HCT116 (cell line): Measurements from ENCODE around the gene UFSP2. TPM values are rescaled to one million over a fixed set of nuclear protein-coding genes. Genes with fewer than 3 reads are reported as not detected.

ENCODE experiments used
- ATAC-seq: fragments of 200-7000 bp; cut with Tn5 transposase; 2 replicates; pipeline ENCODE4 v1.9.1; 2020; ENCODE audit warnings: mild to moderate bottlenecking, moderate library complexity
- BruUV-seq: library from RNA; stranded (reverse); fragments of 400-500 nt; replicated peaks from 2 replicates; lab custom pipeline; 2021; lab: Mats Ljungman, UMichigan
- CTCF ChIA-PET: fragments of 300-600 bp; sonication (Branson Sonifier 250); formaldehyde crosslinking; loops from one replicate; lab custom pipeline; 2021; ENCODE audit warnings: antibody characterized with exemption; lab: Charles Lee
- POLR2A ChIA-PET: fragments of 300-600, 350-600 bp; sonication (Branson Sonifier 250); formaldehyde crosslinking; loops from one replicate; lab custom pipeline; 2021; ENCODE audit warnings: antibody characterized with exemption; lab: Charles Lee
- RAD21 ChIA-PET, 2 experiments: fragments of 300-600 bp; sonication (Branson Sonifier 250); formaldehyde crosslinking; loops; one replicate each; lab custom pipeline; 2023; ENCODE audit warnings: low total read pairs in 2 of 2; ENCODE audit not compliant: uncharacterized antibody in 2 of 2, unreplicated experiment in 2 of 2, low non-redundant PET in 1 of 2; lab: Charles Lee
- DNase-seq: peaks from one replicate; pipeline ENCODE4 v3.0.0-alpha.2; 2010; ENCODE audit warnings: low read depth, low spot score
- H2AFZ ChIP-seq: fragments of 200-600 bp; shearing (Covaris generic), sonication (generic); 2 replicates; pipeline ENCODE4 v1.6.1; 2017; ENCODE audit warnings: low read depth, mixed run types, mixed read lengths, antibody characterized with exemption, low read length; ENCODE audit not compliant: poor library complexity, severe bottlenecking
- H3K27ac ChIP-seq: 2 replicates; pipeline ENCODE4 v1.5.1; 2012; ENCODE audit warnings: low read depth, low read length
- H3K27me3 ChIP-seq: fragments of 200-600 bp; sonication (generic); 2 replicates; pipeline ENCODE4 v1.6.1; 2016; ENCODE audit warnings: mixed run types, low read length, mixed read lengths; ENCODE audit not compliant: insufficient read depth
- H3K36me3 ChIP-seq, 2 experiments: fragments of 200-500 bp in 1 of 2; fragments of 200-600 bp in 1 of 2; sonication (Bioruptor generic) in 1 of 2; sonication (generic) in 1 of 2; 2 replicates each; pipeline versions ENCODE4 v1.5.1 to v1.6.1; 2014 to 2016; ENCODE audit warnings: low read length in 2 of 2, inconsistent platforms in 1 of 2, mixed read lengths in 1 of 2, mixed run types in 1 of 2; ENCODE audit not compliant: insufficient read depth in 2 of 2, control insufficient read depth in 1 of 2
- H3K4me1 ChIP-seq, 2 experiments: fragments of 200-600 bp in 1 of 2; sonication (generic) in 1 of 2; 2 replicates each; pipeline versions ENCODE4 v1.5.1 to v1.6.1; 2012 to 2017; ENCODE audit warnings: low read length in 2 of 2, inconsistent platforms in 1 of 2, mild to moderate bottlenecking in 1 of 2, mixed read lengths in 1 of 2, mixed run types in 1 of 2, moderate library complexity in 1 of 2; ENCODE audit not compliant: insufficient read depth in 2 of 2, control insufficient read depth in 1 of 2
- H3K4me2 ChIP-seq: fragments of 200-600 bp; sonication (generic); 2 replicates; pipeline ENCODE4 v1.6.1; 2017; ENCODE audit warnings: mixed run types, low read length, mixed read lengths
- H3K4me3 ChIP-seq, 2 experiments: fragments of 200-600 bp in 1 of 2; sonication (generic) in 1 of 2; replicated peaks in 1 of 2; 2 replicates each; pipeline ENCODE4 v1.5.1; 2011 to 2016; ENCODE audit warnings: low read length in 2 of 2, control low read depth in 1 of 2, low read depth in 1 of 2, mild to moderate bottlenecking in 1 of 2, mixed read lengths in 1 of 2, mixed run types in 1 of 2
- H3K79me2 ChIP-seq: fragments of 200-600 bp; sonication (generic); 2 replicates; pipeline ENCODE4 v1.6.1; 2017; ENCODE audit warnings: mild to moderate bottlenecking, mixed run types, low read length, moderate library complexity, mixed read lengths; ENCODE audit not compliant: insufficient read depth
- H3K9ac ChIP-seq: fragments of 200-600 bp; sonication (generic); 2 replicates; pipeline ENCODE4 v1.6.1; 2016; ENCODE audit warnings: low read length, mixed read lengths
- H3K9me2 ChIP-seq: fragments of 200-600 bp; sonication (generic), shearing (Covaris generic); 2 replicates; pipeline ENCODE4 v1.6.1; 2017; ENCODE audit warnings: mixed run types, mild to moderate bottlenecking, moderate library complexity; ENCODE audit not compliant: insufficient read depth
- H3K9me3 ChIP-seq, 2 experiments: fragments of 200-500 bp in 1 of 2; fragments of 200-600 bp in 1 of 2; sonication (Bioruptor generic) in 1 of 2; sonication (generic) in 1 of 2; 2 replicates each; pipeline ENCODE4 v1.6.1; 2014 to 2017; ENCODE audit warnings: low read length in 2 of 2, mixed read lengths in 2 of 2, inconsistent platforms in 1 of 2, low read depth in 1 of 2, mild to moderate bottlenecking in 1 of 2, mixed run types in 1 of 2, moderate library complexity in 1 of 2; ENCODE audit not compliant: control insufficient read depth in 1 of 2, insufficient read depth in 1 of 2
- H4K20me1 ChIP-seq: fragments of 200-600 bp; sonication (generic), shearing (Covaris generic); 2 replicates; pipeline ENCODE4 v1.6.1; 2017; ENCODE audit warnings: mixed run types, mild to moderate bottlenecking, moderate library complexity; ENCODE audit not compliant: insufficient read depth
- ATF3 ChIP-seq: IDR thresholded peaks from 2 replicates; pipeline ENCODE4 v1.6.1; 2012
- CBX3 ChIP-seq: IDR thresholded peaks from 2 replicates; pipeline ENCODE4 v1.6.1; 2012; ENCODE audit warnings: low read depth
- CEBPB ChIP-seq: IDR thresholded peaks from 2 replicates; pipeline ENCODE4 v1.6.1; 2012; ENCODE audit warnings: low read depth
- EGR1 ChIP-seq: IDR thresholded peaks from 2 replicates; pipeline ENCODE4 v1.6.1; 2012; ENCODE audit warnings: low read depth
- EZH2phosphoT487 ChIP-seq: fragments of 200-600 bp; IDR thresholded peaks from 2 replicates; pipeline ENCODE4 v1.6.1; 2018; ENCODE audit warnings: antibody characterized with exemption, borderline replicate concordance
- JUND ChIP-seq: IDR thresholded peaks from 2 replicates; pipeline ENCODE4 v1.6.1; 2012
- POLR2A ChIP-seq: IDR thresholded peaks from 2 replicates; pipeline ENCODE4 v1.7.0; 2011; ENCODE audit warnings: borderline replicate concordance; ENCODE audit not compliant: insufficient read depth, insufficient read length; ENCODE audit errors: extremely low read depth
- POLR2AphosphoS5 ChIP-seq: IDR thresholded peaks from 2 replicates; pipeline ENCODE4 v1.6.1; 2011; ENCODE audit warnings: mild to moderate bottlenecking, low read depth, low read length, moderate library complexity
- RAD21 ChIP-seq: IDR thresholded peaks from 2 replicates; pipeline ENCODE4 v1.6.1; 2012; ENCODE audit warnings: low read depth, mild to moderate bottlenecking
- SIN3A ChIP-seq: IDR thresholded peaks from 2 replicates; pipeline ENCODE4 v1.6.1; 2012; ENCODE audit warnings: low read depth
- SP1 ChIP-seq: IDR thresholded peaks from 2 replicates; pipeline ENCODE4 v1.6.1; 2012; ENCODE audit warnings: low read depth
- SRF ChIP-seq: IDR thresholded peaks from 2 replicates; pipeline ENCODE4 v1.6.1; 2012; ENCODE audit warnings: low read depth
- TCF7L2 ChIP-seq: IDR thresholded peaks from 2 replicates; pipeline ENCODE4 v1.7.0; 2011; ENCODE audit warnings: borderline replicate concordance, inconsistent platforms; ENCODE audit not compliant: insufficient read depth, insufficient read length; ENCODE audit errors: extremely low read depth
- YY1 ChIP-seq: IDR thresholded peaks from 2 replicates; pipeline ENCODE4 v1.6.1; 2011; ENCODE audit warnings: low read length, low read depth, moderate library complexity, mild to moderate bottlenecking; ENCODE audit not compliant: insufficient replicate concordance; ENCODE audit errors: extremely low read depth
- ZFX ChIP-seq: fragments of 450-650 bp; IDR thresholded peaks from 2 replicates; pipeline ENCODE4 v1.6.1; 2017
- intact Hi-C: fragments of 100-400 bp; cut with micrococcal nuclease; formaldehyde crosslinking; loops from 2 replicates; pipeline ENCODE4 v1.10.0; 2022
- total RNA-seq: library from RNA; stranded (reverse); gene quantifications from one replicate; pipeline ENCODE4 v1.2.1, GENCODE V29; 2021; ENCODE audit not compliant: unreplicated experiment
- TF ChIP-seq, protein P1 (sequence below): IDR thresholded peaks from 2 replicates; pipeline ENCODE4 v1.6.1; 2011; ENCODE audit warnings: mild to moderate bottlenecking, low read length, moderate library complexity; ENCODE audit not compliant: insufficient replicate concordance; ENCODE audit errors: extremely low read depth
- TF ChIP-seq, protein P2 (sequence below): IDR thresholded peaks from 2 replicates; pipeline ENCODE4 v1.6.1; 2012; ENCODE audit warnings: low read depth
- TF ChIP-seq, protein P3 (sequence below), 3 experiments: fragments of 200-600 bp in 1 of 3; sonication (generic) in 1 of 3; IDR thresholded peaks in 2 of 3; conservative IDR thresholded peaks in 1 of 3; 2 replicates each; pipeline ENCODE4 v1.5.1; 2012 to 2017; ENCODE audit warnings: low read depth in 2 of 3, low read length in 2 of 3, antibody characterized with exemption in 1 of 3, borderline replicate concordance in 1 of 3, control low read depth in 1 of 3, mild to moderate bottlenecking in 1 of 3, mixed read lengths in 1 of 3, mixed run types in 1 of 3, moderate library complexity in 1 of 3; ENCODE audit not compliant: insufficient read depth in 1 of 3

The UFSP2 gene
- total RNA-seq, 1 experiment from 2014 or later: 29.4 TPM

DNA sequence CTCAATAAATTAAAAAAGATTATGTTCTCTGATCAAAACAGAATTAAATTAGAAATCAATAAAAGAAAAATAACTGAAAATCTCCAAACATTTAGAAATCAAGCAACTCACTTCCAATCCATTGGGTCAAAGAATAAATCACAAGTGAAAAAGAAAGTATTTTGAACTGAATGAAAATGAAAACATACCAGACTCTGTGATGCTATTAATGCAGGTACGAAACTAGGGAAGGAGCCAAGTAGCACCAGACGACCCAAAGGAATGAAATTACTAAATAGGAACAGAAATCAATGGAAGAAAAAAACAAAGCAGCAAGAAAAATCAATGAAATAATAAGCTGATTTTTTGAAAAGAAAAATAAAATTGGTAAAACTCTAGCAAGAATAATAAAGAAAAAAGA, 30.4 kb upstream of the UFSP2 start (continued):
- TF ChIP-seq, protein P1, sequence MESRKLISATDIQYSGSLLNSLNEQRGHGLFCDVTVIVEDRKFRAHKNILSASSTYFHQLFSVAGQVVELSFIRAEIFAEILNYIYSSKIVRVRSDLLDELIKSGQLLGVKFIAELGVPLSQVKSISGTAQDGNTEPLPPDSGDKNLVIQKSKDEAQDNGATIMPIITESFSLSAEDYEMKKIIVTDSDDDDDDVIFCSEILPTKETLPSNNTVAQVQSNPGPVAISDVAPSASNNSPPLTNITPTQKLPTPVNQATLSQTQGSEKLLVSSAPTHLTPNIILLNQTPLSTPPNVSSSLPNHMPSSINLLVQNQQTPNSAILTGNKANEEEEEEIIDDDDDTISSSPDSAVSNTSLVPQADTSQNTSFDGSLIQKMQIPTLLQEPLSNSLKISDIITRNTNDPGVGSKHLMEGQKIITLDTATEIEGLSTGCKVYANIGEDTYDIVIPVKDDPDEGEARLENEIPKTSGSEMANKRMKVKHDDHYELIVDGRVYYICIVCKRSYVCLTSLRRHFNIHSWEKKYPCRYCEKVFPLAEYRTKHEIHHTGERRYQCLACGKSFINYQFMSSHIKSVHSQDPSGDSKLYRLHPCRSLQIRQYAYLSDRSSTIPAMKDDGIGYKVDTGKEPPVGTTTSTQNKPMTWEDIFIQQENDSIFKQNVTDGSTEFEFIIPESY: no peak
- no peak for TF ChIP-seq SIN3A
- TF ChIP-seq, all 23 proteins: peak for 0

GRCh38 chr4:185445209-185445608, 19.4 kb upstream of the UFSP2 start:
- Histone ChIP-seq H3K9me2 (no peaks in the 10 kb centered on the region), H3K9me3 (no peaks in the 10 kb centered on the region), H3K79me2 (no peaks in the 10 kb centered on the region), H3K36me3 (no peaks in the 10 kb centered on the region), H4K20me1 (no peaks in the 10 kb centered on the region), H3K27me3 (no peaks in the 10 kb centered on the region), H2AFZ (no peak overlapping the region), H3K27ac (no peak overlapping the region), H3K9ac (no peak overlapping the region), H3K4me1 (no peaks in the 10 kb centered on the region), H3K4me2 (no peak overlapping the region), H3K4me3 (no peak overlapping the region)
- TF ChIP-seq RAD21: no peak
- TF ChIP-seq SRF: no peak
- no peak for TF ChIP-seq SP1
- TF ChIP-seq, protein P2, sequence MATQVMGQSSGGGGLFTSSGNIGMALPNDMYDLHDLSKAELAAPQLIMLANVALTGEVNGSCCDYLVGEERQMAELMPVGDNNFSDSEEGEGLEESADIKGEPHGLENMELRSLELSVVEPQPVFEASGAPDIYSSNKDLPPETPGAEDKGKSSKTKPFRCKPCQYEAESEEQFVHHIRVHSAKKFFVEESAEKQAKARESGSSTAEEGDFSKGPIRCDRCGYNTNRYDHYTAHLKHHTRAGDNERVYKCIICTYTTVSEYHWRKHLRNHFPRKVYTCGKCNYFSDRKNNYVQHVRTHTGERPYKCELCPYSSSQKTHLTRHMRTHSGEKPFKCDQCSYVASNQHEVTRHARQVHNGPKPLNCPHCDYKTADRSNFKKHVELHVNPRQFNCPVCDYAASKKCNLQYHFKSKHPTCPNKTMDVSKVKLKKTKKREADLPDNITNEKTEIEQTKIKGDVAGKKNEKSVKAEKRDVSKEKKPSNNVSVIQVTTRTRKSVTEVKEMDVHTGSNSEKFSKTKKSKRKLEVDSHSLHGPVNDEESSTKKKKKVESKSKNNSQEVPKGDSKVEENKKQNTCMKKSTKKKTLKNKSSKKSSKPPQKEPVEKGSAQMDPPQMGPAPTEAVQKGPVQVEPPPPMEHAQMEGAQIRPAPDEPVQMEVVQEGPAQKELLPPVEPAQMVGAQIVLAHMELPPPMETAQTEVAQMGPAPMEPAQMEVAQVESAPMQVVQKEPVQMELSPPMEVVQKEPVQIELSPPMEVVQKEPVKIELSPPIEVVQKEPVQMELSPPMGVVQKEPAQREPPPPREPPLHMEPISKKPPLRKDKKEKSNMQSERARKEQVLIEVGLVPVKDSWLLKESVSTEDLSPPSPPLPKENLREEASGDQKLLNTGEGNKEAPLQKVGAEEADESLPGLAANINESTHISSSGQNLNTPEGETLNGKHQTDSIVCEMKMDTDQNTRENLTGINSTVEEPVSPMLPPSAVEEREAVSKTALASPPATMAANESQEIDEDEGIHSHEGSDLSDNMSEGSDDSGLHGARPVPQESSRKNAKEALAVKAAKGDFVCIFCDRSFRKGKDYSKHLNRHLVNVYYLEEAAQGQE: no peak
- no peak for TF ChIP-seq POLR2AphosphoS5
- TF ChIP-seq JUND: no peak
- TF ChIP-seq, protein P3, sequence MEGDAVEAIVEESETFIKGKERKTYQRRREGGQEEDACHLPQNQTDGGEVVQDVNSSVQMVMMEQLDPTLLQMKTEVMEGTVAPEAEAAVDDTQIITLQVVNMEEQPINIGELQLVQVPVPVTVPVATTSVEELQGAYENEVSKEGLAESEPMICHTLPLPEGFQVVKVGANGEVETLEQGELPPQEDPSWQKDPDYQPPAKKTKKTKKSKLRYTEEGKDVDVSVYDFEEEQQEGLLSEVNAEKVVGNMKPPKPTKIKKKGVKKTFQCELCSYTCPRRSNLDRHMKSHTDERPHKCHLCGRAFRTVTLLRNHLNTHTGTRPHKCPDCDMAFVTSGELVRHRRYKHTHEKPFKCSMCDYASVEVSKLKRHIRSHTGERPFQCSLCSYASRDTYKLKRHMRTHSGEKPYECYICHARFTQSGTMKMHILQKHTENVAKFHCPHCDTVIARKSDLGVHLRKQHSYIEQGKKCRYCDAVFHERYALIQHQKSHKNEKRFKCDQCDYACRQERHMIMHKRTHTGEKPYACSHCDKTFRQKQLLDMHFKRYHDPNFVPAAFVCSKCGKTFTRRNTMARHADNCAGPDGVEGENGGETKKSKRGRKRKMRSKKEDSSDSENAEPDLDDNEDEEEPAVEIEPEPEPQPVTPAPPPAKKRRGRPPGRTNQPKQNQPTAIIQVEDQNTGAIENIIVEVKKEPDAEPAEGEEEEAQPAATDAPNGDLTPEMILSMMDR (IDR thresholded peaks at IDR 0.05 in 2 of 3, conservative IDR thresholded peaks at IDR 0.05 in 1 of 3; ENCODE audit: borderline replicate concordance in 1 of 3, insufficient read depth in 1 of 3, low read depth in 2 of 3, low read length in 2 of 3): no peak
- TF ChIP-seq TCF7L2: no peak
- TF ChIP-seq POLR2A: no peak
- TF ChIP-seq EZH2phosphoT487: no peak
- no peak for TF ChIP-seq ATF3
- no peak for TF ChIP-seq CEBPB
- TF ChIP-seq CBX3: no peak
- TF ChIP-seq EGR1: no peak
- no peak for TF ChIP-seq ZFX
- TF ChIP-seq YY1: no peak
- RAD21 ChIA-PET: no interaction called here
- BruUV-seq: no TSS peak
- CTCF ChIA-PET: no interaction called here
- intact Hi-C loops: no loop called here
- POLR2A ChIA-PET: no interaction called here
- DNase-seq (no peak), ATAC-seq (no peak)
